NCI-H526 (cell line): ENCODE data around the gene PSMD1.
"Not testable (repeated sequence)": the region's sequence is repeated elsewhere in the genome, so short reads cannot be mapped to it uniquely, and the experiment has no call there.

ENCODE experiments used
- DNase-seq, 2 experiments: peaks; one replicate each; lab custom pipeline; 2025; lab: John Stamatoyannopoulos, UW

The PSMD1 gene

GRCh38 chr2:231056453-231057416, at the start of gene PSMD1:
TSS of gene PSMD1 (plus strand) at chr2:231056867. CDS start at chr2:231057026, 159 bp downstream.
- peak; percentile 83 to 92 for DNase-seq

DNA sequence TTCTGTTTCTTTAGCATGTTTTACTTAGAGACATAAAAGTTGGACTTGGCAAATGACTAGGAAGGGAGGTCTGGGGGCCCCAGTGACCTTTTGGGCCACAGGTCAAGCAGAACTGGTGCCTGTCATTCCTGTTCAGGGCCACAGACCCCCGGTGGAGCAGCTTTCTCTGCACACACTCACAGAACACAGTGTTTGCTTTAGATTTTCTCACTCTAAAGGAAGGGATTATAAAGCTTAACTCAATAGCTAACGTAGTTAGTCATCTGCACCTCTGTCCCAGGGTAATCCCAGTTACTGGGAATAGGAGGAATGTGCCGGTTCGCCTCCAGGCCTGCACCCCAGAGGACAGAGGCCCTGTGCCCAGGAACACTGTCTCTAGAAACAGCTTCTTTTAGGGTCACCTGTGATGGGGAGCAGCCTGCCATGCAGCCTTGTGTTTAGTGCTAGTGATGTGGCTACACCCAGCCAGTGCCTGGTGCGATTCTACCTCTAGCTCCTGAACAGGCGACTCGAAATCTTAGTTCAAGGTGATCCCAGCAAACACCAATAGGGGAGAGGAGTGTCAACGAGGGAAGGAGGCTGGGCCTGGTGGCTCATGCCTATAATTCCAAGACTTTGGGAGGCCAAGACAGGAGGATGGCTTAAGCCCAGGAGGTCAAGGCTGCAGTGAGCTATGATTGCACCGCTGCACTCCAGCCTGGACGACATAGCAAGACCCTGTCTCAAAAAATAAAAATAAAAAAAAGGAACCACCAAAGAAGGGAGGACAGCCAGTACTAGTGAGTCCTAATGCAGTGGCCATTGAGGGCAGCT, 49.2 kb upstream of the PSMD1 start:
- no peak for DNase-seq

DNA sequence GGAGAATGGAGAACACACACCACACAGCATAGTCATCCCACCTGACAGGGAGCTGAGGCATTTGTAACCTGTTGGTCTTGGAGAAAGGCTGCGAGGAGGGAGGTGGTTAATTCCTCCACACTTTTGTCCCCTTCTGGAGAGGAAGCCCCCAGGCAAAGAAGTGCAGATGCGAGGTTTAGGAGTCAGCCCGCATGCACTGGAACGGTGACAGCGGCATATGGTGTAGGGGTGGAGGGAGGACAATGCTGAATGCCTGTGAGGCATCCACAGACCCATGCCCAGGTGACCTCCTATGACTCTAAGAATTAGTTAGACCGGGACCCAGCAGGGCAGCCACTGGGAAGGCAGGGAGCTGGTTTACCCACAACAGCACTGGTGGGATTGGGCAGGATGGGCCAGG, 48.5 kb upstream of the PSMD1 start:
- DNase-seq: no peak

- DNase-seq: no peak
These were observed 47.3 kb upstream of the PSMD1 start for GRCh38 chr2:231009236-231009919.

GRCh38 chr2:231010201-231010730, 46.4 kb upstream of the PSMD1 start:
- no peak for DNase-seq

- DNase-seq: no peak
These were observed 45.1 kb upstream of the PSMD1 start for GRCh38 chr2:231011526-231011925.

DNA sequence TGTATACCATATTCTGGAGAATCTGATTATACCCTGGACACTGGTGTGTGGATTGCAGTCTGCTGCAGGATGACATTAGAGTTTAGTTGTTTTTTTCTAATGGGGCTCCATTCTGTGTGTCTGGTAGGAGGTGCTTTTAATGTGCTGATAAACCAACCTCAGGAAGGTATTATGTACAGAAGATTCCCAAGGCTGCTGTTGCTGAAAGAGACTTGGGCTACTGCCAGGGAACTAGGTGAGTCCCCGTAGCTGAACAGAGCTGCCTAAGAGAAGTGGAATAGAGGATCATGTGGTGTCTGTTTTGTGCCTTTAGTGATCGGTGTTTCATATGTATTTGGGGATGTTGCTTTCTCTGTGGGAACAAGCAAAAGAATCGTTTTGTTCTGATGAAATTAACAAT, 44.2 kb upstream of the PSMD1 start:
- DNase-seq: no peak

DNA sequence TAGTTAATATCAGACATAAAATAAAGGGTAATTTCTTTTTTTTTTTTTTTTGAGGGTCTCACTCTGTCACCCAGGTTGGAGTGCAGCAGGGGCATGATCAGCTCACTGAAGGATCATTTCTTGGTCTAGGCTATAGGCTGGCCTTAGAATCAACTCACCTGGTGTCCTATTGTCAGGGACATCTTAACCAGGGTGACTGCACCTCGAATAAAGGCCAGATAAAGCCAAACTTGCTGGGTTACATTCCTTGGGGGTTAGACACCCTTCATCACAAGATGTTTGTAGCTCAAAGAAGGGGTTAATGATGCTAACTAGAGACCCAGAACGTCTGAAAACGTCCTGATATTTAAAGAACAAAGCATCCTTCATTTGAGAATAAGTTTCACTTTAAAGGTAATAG, 42.8 kb upstream of the PSMD1 start:
- DNase-seq: no peak

GRCh38 chr2:231015478-231015877, 41.2 kb upstream of the PSMD1 start:
- peak in 1 of 2 experiments; percentile 59 for DNase-seq

DNA sequence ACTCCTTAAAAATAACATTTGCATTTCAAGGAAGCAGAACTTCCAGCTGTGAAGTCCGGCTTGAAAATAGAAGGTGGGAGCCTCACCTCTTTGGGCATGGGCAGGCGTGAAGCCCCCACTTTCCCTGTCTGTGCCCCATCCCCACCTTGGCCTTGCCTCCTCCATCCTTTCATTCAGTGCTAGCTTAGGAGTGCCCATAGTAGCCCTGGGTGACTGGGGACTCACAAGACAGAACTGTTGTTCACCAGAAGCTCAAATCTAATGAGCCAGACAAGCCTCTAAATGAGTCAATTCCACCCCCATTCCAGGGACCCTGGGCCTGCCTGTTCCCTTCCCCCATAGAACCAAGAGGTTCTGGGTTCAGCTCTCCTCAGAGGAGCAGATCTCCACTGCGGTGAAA, 40.7 kb upstream of the PSMD1 start:
- DNase-seq: no peak

DNA sequence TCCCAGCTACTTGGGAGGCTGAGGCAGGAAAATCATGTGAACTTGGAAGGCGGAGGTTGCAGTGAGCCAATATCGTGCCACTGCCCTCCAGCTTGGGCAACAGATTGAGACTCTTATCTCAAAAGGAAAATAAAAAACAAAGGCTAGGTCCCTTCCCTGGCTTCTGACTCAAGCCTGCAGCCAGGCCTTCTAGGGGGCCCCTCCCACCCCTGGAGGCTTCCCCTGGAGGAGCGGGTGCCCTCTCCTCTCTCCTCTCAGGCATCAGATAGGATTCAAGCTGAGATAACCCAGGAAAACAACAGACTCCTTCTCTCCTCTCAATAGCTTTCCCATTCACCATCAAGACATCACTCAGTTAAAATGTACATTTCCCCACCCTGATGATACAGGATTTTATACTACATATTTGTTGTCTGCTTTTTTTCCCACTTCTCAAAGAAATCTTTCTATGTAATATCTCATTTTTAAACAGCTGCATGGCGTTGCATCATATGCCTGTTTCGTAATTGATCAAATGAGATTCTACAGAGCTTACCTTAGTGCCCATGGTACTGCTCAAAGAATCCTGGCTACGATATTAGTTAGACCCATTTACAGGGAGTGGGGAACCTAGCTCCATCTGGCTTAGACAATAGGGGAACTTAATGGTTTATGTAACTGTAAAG, 40.0 kb upstream of the PSMD1 start:
- DNase-seq: no peak

DNA sequence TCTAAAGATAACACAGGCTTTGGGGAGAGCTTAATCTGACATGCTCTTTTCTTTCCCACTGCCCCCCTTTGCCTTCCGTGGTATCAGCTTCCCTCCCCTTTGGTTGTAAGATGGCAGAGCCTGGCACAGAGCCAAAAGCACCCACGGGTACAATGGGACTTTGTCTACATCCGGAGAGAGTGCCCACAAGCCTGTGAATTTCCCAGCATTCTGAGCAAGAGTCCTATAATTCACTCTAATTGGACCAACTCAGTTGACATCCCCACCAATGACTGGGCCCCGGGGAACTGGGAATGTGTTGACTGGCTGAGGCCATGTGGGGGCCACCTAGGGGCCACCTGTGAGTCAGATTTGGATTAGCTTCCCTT, 39.5 kb upstream of the PSMD1 start:
- peak in 1 of 2 experiments; percentile 20 for DNase-seq

GRCh38 chr2:231018184-231018583, 38.5 kb upstream of the PSMD1 start:
- no peak for DNase-seq

GRCh38 chr2:231025059-231025458, 31.6 kb upstream of the PSMD1 start:
- DNase-seq: not testable (repeated sequence)

DNA sequence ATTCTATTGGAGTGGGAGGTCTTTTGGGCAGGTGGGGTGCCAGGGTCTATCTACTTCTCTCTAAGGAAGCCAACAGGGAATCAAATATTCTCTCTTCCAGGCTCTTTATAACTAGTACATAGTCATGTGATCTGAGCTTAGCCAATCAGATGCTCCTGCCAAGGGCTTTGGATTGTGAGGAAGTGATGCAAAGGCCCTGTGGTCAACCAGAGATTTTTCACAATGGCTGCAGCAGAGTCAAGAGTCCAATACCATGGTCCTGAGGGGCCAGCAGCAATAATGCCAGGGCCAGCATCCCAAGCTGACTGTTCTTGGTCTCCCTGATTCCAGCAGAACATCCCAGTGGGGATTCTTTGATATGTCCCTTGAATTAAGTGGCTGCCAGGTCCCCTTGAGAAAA, 27.8 kb upstream of the PSMD1 start:
- no peak for DNase-seq

DNA sequence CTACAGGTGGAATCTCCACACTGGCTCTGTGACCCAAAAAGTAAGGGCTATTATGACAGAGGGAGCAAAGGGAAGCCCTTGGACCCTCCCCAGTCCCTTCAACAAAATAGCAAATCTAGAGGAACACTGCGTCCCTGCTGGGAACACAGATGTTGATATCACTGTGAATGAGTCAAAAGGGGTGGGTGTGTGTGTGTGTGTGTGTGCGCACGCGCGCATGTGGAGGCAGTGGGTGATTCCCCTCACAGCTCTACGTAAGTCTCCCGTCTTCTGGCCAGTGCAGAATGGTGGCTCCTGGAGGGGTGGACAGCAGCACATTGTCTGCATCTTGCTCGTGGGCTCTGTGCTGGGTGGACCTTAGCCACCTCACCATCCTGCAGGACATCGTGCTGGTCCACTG, 27.1 kb upstream of the PSMD1 start:
- DNase-seq: no peak

DNA sequence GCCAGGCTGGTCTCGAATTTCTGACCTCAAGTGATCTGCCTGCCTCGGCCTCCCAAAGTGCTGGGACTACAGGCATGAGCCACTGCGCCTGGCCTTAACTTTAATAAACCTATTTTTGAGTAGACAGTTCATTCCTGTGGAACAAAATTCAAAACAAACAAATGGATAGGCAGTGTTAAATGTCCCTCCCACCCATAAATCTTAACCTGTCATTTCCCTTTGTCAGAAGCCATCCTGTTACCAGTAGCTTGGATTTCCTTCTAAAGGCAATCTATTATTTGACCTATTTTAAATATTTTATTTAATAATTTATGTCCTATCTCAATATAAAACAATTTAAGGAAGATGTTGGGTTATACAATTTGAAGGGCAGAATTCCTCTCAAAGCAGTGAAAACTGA, 25.9 kb upstream of the PSMD1 start:
- no peak for DNase-seq

DNA sequence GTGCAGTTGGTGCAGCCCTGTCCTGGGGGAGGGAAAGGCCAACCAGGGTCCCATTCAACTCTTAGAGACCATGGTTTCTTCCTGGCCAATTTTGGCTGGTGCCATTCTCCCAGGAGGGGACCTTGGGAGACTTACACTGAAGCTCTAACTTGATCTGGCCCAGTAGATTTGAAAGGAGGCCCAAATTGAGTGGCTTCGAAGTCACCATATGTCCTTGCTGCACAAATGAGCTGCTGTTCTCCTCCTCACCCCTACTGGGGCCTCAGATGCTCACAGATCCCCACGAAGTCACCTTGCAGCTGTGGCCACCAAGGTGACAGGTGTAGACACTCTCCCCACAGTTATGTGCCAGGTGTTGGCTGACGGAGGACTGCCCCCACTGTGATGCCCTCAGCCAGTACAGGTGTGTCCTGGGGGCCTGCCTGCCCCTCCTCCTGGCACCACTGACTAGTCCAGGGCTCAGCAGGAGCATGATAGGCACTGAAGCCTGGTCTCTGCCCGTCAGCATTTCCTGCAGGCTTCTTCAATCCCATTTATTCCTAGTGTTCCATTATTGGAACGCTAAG, 24.0 kb upstream of the PSMD1 start:
- DNase-seq: no peak

DNA sequence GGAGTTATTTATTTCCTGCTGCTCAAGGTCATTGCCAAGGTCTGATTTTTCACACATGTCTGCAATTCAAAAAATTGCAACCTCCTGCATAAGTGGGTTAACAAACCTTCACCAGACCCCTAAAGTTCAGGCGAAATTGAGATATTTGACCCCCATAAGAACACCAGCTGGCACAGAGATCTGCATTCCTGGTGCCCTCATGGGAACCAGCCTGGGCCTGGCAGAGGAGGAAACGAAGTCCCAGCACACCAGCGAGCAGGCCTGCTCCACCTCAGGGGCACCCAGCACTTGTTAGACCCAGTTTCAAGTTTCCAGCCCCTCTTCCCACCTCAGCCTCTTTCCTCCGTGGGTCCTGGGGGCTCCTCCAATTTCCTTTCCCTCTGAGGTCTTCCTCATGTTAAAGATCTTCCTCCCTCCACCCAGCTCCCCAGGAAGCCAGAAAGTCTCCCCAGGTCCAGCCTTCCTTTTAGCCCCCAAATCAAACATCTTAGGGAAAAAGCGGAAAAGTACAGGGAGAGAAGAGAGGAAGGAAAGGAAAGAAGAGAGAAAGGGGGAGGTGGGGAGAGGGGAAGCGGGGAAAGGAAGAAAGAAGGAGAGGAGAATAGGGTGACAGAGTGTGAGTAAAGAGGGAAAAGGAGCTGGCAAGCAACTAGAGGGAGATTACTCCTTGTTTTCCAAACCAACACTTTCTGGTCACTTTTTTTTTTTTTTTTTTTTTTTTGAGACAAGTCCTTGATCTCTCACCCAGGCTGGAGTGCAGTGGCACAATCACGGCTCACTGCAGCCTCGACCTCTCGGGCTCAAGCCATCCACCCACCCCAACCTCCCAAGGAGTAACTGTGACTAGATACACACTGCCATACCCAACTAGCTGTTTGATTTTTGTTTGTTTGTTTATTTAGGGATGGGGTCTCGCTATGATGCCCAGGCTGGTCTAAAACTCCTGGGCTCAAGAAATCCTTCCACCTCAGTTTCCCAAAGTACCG, 23.2 kb upstream of the PSMD1 start:
- DNase-seq: no peak

- DNase-seq: no peak
These were observed 22.3 kb upstream of the PSMD1 start for GRCh38 chr2:231034291-231034882.
